Fibroblast of lung (primary cell): ENCODE measurements around the gene KRTAP12-4. TPM values are rescaled to one million over a fixed set of nuclear protein-coding genes. Genes with fewer than 3 reads are reported as not detected.

Source experiments
- DNase-seq, 2 donors: peaks; one replicate each; pipeline versions ENCODE4 v3.0.0 to v3.0.0-alpha.2; 2010; ENCODE audit warnings: low read depth in 2 of 2
- H2AFZ ChIP-seq: 2 replicates; pipeline ENCODE4 v1.5.1; 2012; ENCODE audit warnings: low read length, control low read depth, inconsistent platforms
- H3K27ac ChIP-seq: 2 replicates; pipeline ENCODE4 v1.5.1; 2011; ENCODE audit warnings: low read length, control low read depth; ENCODE audit not compliant: insufficient read depth
- H3K27me3 ChIP-seq: 2 replicates; pipeline ENCODE4 v1.5.1; 2011; ENCODE audit warnings: mild to moderate bottlenecking, low read length; ENCODE audit not compliant: control insufficient read depth, insufficient read depth
- H3K36me3 ChIP-seq: 2 replicates; pipeline ENCODE4 v1.5.1; 2011; ENCODE audit warnings: low read length; ENCODE audit not compliant: control insufficient read depth, insufficient read depth
- H3K4me1 ChIP-seq: 2 replicates; pipeline ENCODE4 v1.5.1; 2011; ENCODE audit warnings: low read length; ENCODE audit not compliant: control insufficient read depth, insufficient read depth; ENCODE audit errors: extremely low read depth
- H3K4me2 ChIP-seq: 2 replicates; pipeline ENCODE4 v1.5.1; 2011; ENCODE audit warnings: low read length, control low read depth; ENCODE audit not compliant: insufficient read depth; ENCODE audit errors: extremely low read depth
- H3K4me3 ChIP-seq, 4 experiments: fragments of 200-600 bp in 1 of 4; sonication (generic) in 1 of 4; replicated peaks in 1 of 4; 2 replicates each; pipeline ENCODE4 v1.5.1; 2011 to 2016; ENCODE audit warnings: low read length in 4 of 4, low read depth in 3 of 4, mild to moderate bottlenecking in 3 of 4, control low read depth in 2 of 4, inconsistent platforms in 1 of 4, mixed read lengths in 1 of 4; ENCODE audit not compliant: insufficient read depth in 1 of 4; ENCODE audit errors: control extremely low read depth in 1 of 4
- H3K79me2 ChIP-seq: 2 replicates; pipeline ENCODE4 v1.5.1; 2012; ENCODE audit warnings: mild to moderate bottlenecking, low read length, inconsistent platforms; ENCODE audit not compliant: control insufficient read depth, insufficient read depth
- H3K9ac ChIP-seq: 2 replicates; pipeline ENCODE4 v1.5.1; 2011; ENCODE audit warnings: mild to moderate bottlenecking, low read length, control low read depth; ENCODE audit not compliant: insufficient read depth
- H3K9me3 ChIP-seq: 2 replicates; pipeline ENCODE4 v1.5.1; 2012; ENCODE audit warnings: low read depth, low read length; ENCODE audit not compliant: control insufficient read depth, insufficient read depth
- H4K20me1 ChIP-seq: 2 replicates; pipeline ENCODE4 v1.5.1; 2011; ENCODE audit warnings: low read length; ENCODE audit not compliant: control insufficient read depth, insufficient read depth; ENCODE audit errors: extremely low read depth
- EZH2 ChIP-seq: IDR thresholded peaks from 2 replicates; pipeline ENCODE4 v1.5.1; 2012; ENCODE audit warnings: low read length, control low read depth, mild to moderate bottlenecking; ENCODE audit errors: missing control alignments
- polyA plus RNA-seq, 2 donors: library from polyadenylated mRNA; depleted of rRNA in 1 of 2; stranded (reverse) in 1 of 2; unstranded in 1 of 2; fragments of >200 nt; gene quantifications; 2 replicates each; pipeline ENCODE4 v1.2.1, GENCODE V29; 2011 to 2012; ENCODE audit warnings: missing spikeins in 1 of 2
- total RNA-seq: library from RNA; depleted of rRNA; stranded (reverse); fragments of >200 nt; gene quantifications from 2 replicates; pipeline ENCODE4 v1.2.1, GENCODE V29; 2014
- TF ChIP-seq, protein P1 (sequence below), 2 donors: IDR thresholded peaks in 1 of 2; conservative IDR thresholded peaks in 1 of 2; 1 replicate in 1 of 2; 2 replicates in 1 of 2; pipeline ENCODE4 v1.5.1; 2011 to 2012; ENCODE audit warnings: low read length in 2 of 2, control low read depth in 1 of 2, inconsistent platforms in 1 of 2, low read depth in 1 of 2, mild to moderate bottlenecking in 1 of 2

The KRTAP12-4 gene
- total and polyA plus RNA-seq, 2 donors (not counting 1 experiment from before 2014, with no cell fraction given): not detected

DNA sequence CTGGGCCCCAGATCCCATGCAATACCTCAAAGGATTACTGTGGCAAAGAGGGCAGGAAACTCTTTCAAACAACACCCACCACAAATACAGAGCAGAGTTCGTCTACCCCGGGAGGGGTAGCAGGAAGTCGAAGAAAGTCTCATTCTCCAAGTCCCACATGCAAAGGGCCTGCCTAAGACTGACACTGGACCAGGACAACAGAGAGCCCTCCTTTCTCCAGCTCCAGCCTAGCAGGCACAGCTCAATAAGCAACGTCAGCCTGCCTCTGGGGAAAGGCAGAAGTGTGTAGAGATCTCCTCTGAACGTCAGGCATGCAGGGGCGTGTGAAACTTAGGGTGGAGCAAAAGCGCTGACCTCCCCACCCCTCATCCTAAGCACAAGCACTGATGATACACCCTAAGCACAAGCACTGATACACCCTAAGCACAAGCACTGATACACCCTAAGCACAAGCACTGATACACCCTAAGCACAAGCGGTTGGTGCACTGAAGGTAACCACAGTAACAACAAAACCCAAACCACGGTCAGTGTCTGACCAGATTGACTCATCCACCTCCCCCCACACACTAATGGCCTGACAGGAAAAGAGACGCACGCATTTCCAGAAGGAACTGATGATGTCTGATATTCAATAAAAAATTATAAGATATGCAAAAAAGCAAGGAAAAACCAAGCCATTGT, 4.6 kb upstream of the KRTAP12-4 start:
- no peaks in the 10 kb centered on the region for H3K27me3 ChIP-seq
- no peak overlapping the region for H3K9ac ChIP-seq
- H3K4me2 ChIP-seq: no peak overlapping the region
- H3K79me2 ChIP-seq: no peaks in the 10 kb centered on the region
- TF ChIP-seq, protein P1, sequence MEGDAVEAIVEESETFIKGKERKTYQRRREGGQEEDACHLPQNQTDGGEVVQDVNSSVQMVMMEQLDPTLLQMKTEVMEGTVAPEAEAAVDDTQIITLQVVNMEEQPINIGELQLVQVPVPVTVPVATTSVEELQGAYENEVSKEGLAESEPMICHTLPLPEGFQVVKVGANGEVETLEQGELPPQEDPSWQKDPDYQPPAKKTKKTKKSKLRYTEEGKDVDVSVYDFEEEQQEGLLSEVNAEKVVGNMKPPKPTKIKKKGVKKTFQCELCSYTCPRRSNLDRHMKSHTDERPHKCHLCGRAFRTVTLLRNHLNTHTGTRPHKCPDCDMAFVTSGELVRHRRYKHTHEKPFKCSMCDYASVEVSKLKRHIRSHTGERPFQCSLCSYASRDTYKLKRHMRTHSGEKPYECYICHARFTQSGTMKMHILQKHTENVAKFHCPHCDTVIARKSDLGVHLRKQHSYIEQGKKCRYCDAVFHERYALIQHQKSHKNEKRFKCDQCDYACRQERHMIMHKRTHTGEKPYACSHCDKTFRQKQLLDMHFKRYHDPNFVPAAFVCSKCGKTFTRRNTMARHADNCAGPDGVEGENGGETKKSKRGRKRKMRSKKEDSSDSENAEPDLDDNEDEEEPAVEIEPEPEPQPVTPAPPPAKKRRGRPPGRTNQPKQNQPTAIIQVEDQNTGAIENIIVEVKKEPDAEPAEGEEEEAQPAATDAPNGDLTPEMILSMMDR (conservative IDR thresholded peaks at IDR 0.05 in 1 of 2, IDR thresholded peaks at IDR 0.05 in 1 of 2; ENCODE audit: low read depth in 1 of 2, low read length in 2 of 2): no peak
- TF ChIP-seq EZH2: no peak
- H3K9me3 ChIP-seq: no peaks in the 10 kb centered on the region
- no peaks in the 10 kb centered on the region for H4K20me1 ChIP-seq
- no peak overlapping the region for H2AFZ ChIP-seq
- no peak overlapping the region for H3K4me3 ChIP-seq
- H3K27ac ChIP-seq: no peak overlapping the region
- H3K36me3 ChIP-seq: no peaks in the 10 kb centered on the region
- no peak for DNase-seq
- H3K4me1 ChIP-seq: no peaks in the 10 kb centered on the region

DNA sequence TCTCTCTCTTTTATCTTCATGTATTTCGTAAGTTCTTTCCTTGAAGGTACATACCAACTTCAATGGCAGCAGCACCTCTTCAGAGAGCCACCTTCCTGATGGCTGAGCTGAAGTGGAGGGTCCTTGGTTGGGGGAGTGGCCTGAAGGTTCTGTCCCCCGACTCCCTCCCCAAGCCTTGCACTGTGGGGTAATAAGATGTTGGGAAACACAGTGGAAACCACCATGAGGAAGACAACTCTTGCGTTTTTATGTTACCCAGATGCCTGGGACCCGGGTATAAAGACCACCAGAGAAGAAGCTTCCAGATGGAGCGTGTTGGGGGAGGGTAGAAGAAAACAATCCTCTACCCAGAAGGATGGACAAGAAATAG, 4.1 kb upstream of the KRTAP12-4 start:
- TF ChIP-seq EZH2: no peak
- TF ChIP-seq, protein P1 (conservative IDR thresholded peaks at IDR 0.05 in 1 of 2, IDR thresholded peaks at IDR 0.05 in 1 of 2; ENCODE audit: low read depth in 1 of 2, low read length in 2 of 2): no peak
- Histone ChIP-seq H3K4me3 (no peak overlapping the region), H3K9me3 (no peaks in the 10 kb centered on the region), H3K36me3 (no peaks in the 10 kb centered on the region), H3K9ac (no peak overlapping the region), H3K4me2 (no peak overlapping the region), H3K4me1 (no peaks in the 10 kb centered on the region), H3K27ac (no peak overlapping the region), H4K20me1 (no peaks in the 10 kb centered on the region), H3K79me2 (no peaks in the 10 kb centered on the region), H3K27me3 (no peaks in the 10 kb centered on the region), H2AFZ (no peak overlapping the region)
- no peak for DNase-seq

DNA sequence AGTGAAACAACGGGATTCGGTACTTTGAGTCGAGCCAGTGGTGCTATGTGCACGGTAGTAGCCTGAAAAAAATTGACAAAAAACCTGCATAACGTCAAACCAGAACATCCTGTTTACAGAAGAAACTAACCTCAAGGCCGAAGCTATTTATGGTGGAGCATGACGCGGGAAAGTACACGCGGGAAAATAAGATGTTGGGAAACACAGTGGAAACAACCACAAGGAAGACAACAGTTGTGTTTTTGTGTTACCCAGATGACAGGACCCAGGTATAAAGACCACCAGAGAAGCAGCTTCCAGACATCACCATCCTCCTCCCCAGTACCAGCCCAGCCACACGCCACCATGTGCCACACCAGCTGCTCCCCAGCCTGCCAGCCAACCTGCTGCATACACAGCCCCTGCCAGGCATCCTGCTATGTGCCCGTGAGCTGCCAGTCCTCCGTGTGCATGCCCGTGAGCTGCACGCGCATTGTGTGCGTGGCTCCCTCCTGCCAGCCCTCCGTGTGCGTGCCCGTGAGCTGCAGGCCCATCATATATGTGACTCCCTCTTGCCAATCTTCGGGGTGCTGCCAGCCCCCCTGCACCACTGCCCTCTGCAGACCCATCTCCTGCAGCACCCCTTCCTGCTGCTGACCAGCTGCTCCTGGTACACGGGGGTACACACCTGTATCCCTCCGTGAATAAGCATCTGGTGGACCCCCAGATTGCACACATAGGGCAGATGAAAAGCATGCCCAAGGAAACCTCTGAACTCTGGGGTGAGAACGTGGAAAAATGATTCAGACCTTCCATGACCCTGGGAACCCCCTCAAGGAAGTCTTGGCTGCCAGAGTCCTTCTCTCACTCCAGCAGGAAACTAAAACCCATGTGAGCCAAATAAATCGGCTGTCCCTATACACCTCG, 3.4 kb upstream of the KRTAP12-4 start, which contains the start of gene KRTAP12-3:
Gene KRTAP12-3 (plus strand): TSS at position 298 of the 906 bp plus-strand sequence. CDS start 48 bp downstream, at position 346.
- Histone ChIP-seq H3K36me3 (no peaks in the 10 kb centered on the region), H3K4me3 (no peak within 1 kb of the TSS), H3K9ac (no peak within 1 kb of the TSS), H3K79me2 (no peaks in the 10 kb centered on the region), H4K20me1 (no peaks in the 10 kb centered on the region), H3K4me1 (no peaks in the 10 kb centered on the region), H3K9me3 (no peaks in the 10 kb centered on the region), H3K27ac (no peak within 1 kb of the TSS), H3K4me2 (no peak within 1 kb of the TSS), H3K27me3 (no peaks in the 10 kb centered on the region), H2AFZ (no peak within 1 kb of the TSS)
- DNase-seq: no peak
- TF ChIP-seq EZH2: no peak
- TF ChIP-seq, protein P1 (conservative IDR thresholded peaks at IDR 0.05 in 1 of 2, IDR thresholded peaks at IDR 0.05 in 1 of 2; ENCODE audit: low read depth in 1 of 2, low read length in 2 of 2): no peak
